MG63 (cell line): ENCODE results near the gene RPLP2. TPM values are rescaled to one million over a fixed set of nuclear protein-coding genes. Genes with fewer than 3 reads are reported as not detected.

Experiments used
- DNase-seq: peaks from one replicate; pipeline ENCODE4 v3.0.0-alpha.2; 2020
- H3K27me3 ChIP-seq: fragments of 250-450 bp; sonication (Bioruptor Pico); 2 replicates; pipeline ENCODE4 v1.5.1; 2020; ENCODE audit warnings: mild to moderate bottlenecking, moderate library complexity
- H3K36me3 ChIP-seq: fragments of 250-450 bp; sonication (Bioruptor Pico); 2 replicates; pipeline ENCODE4 v1.5.1; 2020; ENCODE audit warnings: mild to moderate bottlenecking, moderate library complexity
- H3K4me3 ChIP-seq: fragments of 250-450 bp; sonication (Bioruptor Pico); 2 replicates; pipeline ENCODE4 v1.5.1; 2020; ENCODE audit warnings: mild to moderate bottlenecking, moderate library complexity
- H3K9me3 ChIP-seq: fragments of 250-450 bp; sonication (Bioruptor Pico); 2 replicates; pipeline ENCODE4 v1.5.1; 2020; ENCODE audit warnings: mild to moderate bottlenecking, moderate library complexity
- total RNA-seq: library from RNA; depleted of rRNA; stranded (reverse); fragments of >200 nt; shearing (Covaris generic); gene quantifications from 2 replicates; pipeline ENCODE4 v1.2.3, GENCODE V29; 2014; ENCODE audit warnings: low replicate concordance

Gene RPLP2
- total RNA-seq, 1 experiment from 2014 or later: 770 TPM

GRCh38 chr11:771617-772204 lies 38.1 kb upstream of the RPLP2 start:
- Histone ChIP-seq H3K9me3 (no peaks in the 10 kb centered on the region), H3K4me3 (no peak overlapping the region), H3K36me3 (peaks cover 71% of the 10 kb centered on the region), H3K27me3 (no peaks in the 10 kb centered on the region)
- no peak for DNase-seq

DNA sequence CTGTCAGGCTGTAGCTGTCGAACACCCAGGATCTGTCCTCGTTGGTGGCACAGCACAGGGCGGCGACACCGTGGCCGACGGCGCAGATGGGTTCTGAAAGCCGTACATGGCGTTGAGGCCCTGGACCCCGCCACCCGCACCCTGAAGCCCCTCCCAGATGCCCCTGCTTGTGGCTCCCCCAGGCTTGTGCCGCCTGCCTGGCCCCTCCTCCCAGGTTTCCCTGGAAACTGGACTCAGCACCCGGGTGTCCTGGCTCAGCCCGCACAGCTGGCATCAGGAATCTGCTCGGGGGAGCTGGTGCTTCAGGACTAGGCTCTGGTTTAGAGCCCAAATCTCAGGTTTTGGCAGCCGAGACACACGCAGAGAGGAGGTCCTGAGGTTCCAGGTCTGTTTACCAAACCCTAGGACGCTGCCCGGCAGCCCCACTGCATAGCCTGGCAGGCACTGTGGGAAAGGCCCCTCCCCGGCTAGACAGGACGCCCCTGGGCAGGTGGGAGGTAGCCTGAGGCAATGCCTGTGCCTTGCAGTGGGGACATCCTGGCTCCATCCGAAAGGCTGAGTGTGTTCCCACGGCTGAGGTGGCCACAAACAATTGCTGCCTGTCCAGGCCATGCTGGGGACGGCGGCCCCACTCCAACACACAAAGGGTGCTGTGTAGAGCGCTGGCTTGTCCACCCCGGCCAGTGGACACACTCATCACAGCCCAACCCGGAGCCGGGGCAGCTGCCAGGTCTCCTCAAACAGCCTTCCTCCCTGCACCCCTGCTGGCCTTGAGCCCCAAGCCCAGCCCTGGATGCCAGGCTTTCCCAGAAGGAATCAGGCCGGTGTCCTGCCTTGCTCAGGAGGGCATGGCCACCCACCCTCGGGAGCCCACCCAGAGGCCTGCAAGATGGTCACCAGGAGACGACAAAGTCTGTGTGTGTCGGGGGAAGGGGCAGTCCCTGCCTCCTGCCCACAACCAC lies 37.1 kb upstream of the RPLP2 start:
- H3K27me3 ChIP-seq: no peaks in the 10 kb centered on the region
- no peak for DNase-seq
- H3K4me3 ChIP-seq: no peak overlapping the region
- no peaks in the 10 kb centered on the region for H3K9me3 ChIP-seq
- peaks cover 63% of the 10 kb centered on the region for H3K36me3 ChIP-seq

DNA sequence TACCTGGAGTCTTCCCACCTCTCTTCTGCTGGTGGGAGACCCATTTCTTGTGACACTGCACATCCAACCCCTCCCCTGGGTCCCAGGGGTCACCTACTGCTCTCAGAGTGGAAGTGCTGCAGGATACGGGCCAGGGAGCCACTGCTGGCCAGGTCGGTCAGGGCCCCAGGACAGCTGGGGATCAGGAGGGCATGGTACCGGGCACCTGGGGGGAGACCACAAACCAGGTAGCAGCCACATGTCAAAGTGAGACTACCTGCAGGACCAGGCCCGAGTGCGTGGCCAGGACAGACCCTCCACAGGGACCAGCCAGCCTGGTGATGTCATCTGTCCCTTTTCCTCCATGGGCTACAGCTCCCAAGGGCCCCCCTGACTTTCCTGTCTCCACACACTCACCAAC lies 36.3 kb upstream of the RPLP2 start:
- Histone ChIP-seq H3K9me3 (no peaks in the 10 kb centered on the region), H3K4me3 (no peak overlapping the region), H3K36me3 (peaks cover 65% of the 10 kb centered on the region), H3K27me3 (no peaks in the 10 kb centered on the region)
- no peak for DNase-seq

- no peaks in the 10 kb centered on the region for H3K27me3 ChIP-seq
- H3K9me3 ChIP-seq: no peaks in the 10 kb centered on the region
- DNase-seq: no peak
- H3K36me3 ChIP-seq: peaks cover 64% of the 10 kb centered on the region
- no peak overlapping the region for H3K4me3 ChIP-seq
Observed at GRCh38 chr11:773830-774229, 35.9 kb upstream of the RPLP2 start.

DNA sequence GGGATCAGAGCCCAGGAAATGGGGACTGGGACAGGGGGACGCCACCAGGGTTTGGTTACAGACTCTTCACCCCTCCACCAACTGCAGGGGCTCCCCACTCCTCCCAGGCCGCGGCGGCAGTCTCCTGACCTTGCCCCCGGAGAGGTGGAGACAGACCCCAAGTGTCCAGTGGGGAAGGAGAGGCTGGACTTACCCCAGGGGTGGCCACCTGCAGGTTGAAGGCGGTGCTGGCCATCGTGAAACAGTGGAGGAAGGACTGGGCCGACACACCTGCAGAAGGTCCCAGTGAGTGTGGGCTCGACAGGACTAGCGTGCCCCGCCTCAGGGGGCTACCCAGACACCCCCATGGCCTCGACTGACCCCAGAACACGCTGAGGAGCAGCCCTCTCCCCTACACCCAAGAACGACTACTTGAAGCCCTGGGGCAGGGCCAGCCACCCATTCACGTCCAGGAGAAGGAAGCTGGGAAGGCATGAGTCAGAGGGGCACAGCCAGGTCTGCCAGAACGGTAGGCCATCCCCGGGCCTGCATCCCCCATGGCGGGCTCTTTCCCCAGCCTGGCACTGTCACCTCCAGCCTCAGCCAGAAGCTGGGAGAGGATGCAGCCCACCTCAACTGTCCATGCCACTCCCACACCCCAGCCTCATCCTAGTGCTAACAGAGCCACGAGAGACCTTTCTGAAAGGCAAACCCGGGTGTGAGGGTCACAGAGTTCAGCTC lies 34.7 kb upstream of the RPLP2 start:
- Histone ChIP-seq H3K4me3 (peak overlapping the region; percentile 94), H3K9me3 (no peaks in the 10 kb centered on the region), H3K36me3 (peaks cover 67% of the 10 kb centered on the region), H3K27me3 (no peaks in the 10 kb centered on the region)
- peak; percentile 83 for DNase-seq

DNA sequence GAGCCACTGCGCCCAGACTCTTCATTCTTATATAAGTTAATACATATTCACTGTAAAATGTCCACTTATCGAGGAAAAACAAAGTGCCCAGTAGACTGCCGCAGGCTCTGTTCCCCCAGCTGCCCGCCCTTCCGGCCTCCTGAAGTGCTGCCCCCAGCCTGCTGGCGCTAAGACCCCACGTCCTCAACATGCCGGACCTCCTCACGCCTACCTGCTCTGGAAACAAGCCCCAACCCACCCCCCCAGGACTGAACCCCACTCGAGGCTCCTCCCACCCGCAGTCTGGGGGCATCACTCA lies 33.6 kb upstream of the RPLP2 start:
- Histone ChIP-seq H3K9me3 (no peaks in the 10 kb centered on the region), H3K27me3 (no peaks in the 10 kb centered on the region), H3K4me3 (peak overlapping the region; percentile 94), H3K36me3 (peaks cover 58% of the 10 kb centered on the region)
- DNase-seq: no peak

DNA sequence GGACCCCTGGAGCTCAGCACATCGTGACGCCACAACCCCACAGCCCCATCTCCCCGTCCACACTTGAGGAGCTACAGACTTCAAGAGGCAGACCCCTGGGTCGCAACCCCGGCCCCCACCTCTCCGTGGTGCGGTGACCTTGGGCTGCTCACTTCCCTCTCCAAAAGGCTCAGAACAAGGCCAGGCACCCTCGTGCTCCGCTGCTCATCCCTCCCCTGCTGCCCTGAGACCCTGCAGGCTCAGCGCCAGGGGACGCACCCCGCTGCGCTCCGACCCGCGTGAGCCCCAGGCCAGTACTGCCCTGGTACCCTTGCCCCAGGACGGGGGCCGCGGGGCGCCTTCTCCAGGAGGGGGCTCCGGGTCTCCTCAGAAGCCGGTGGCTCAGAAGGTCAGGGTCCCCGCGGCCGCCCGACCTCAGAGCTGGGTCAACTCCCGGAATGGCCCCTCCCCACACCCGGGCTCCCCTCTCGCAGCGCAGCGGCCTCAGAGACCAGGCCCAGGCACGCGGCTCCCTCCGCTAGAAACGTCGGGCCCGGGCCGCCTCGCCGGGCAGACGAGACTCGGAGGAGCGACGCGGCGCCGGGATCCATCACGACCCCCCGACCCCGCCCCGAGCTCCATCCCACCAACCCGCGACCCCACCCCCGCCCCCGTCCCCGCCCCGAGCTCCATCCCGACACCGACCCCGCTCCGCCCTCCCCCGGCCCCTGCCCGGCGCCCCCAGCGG lies 33.0 kb upstream of the RPLP2 start:
- Histone ChIP-seq H3K4me3 (peak overlapping the region; percentile 94), H3K9me3 (no peaks in the 10 kb centered on the region), H3K27me3 (no peaks in the 10 kb centered on the region), H3K36me3 (peaks cover 53% of the 10 kb centered on the region)
- DNase-seq: peak; percentile 28

GRCh38 chr11:777288-778255 lies 32.2 kb upstream of the RPLP2 start, which contains the start of gene GATD1:
Gene GATD1 (minus strand): TSS chr11:777487. CDS start chr11:777462, 25 bp downstream.
- Histone ChIP-seq H3K36me3 (peaks cover 47% of the 10 kb centered on the region), H3K9me3 (no peaks in the 10 kb centered on the region), H3K27me3 (no peaks in the 10 kb centered on the region), H3K4me3 (peak within 1 kb of the TSS; percentile 94)
- peak; percentile 91 for DNase-seq

DNA sequence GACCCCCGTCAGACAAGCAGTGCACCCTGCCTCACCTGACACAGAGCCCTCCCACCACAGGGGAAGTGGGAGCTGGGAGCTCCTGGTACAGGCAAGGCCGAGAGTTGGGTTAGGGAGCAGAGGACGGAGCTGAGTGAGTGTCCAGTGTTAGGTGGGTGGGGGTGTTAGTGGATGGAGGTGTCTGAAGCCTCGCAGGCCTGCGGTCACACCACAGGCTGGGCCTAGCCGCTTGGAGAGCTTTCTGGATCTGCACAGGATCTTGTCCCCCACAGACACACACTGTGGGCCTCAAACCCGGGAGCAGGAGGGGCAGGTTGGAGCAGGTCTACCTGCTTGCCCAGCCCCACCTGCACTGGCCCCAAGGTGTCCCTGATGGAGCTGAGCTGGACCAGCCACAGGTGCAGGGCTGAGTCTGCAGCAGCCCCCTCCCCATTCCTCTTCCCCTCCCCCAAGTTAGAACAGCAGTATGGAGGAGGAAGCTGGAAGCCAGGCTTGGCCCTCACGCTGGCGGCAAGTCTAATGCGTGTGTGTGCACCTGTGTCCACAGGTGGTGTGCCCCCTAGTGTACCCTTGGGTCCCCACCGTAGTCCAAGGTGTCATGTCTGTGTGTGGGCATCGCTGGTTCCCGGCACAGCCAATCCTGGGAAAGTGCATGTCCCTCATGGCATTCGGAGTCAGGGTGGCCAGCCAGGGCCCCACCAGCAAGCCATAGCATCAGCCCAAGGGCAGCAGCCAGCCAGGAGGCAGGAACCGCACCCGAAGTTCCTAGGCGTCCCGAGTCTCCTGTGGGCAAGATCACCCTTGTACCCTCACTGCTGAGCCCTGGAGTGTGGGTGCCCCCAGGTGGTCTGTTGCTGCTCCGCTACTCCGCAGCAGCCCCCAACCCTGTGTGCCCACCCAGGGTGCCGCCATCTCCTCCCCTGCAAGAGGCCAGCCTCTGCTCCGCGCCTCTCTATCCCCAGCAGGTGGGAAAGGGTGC lies 30.5 kb upstream of the RPLP2 start:
- Histone ChIP-seq H3K27me3 (no peaks in the 10 kb centered on the region), H3K4me3 (no peak overlapping the region), H3K36me3 (peaks cover 30% of the 10 kb centered on the region), H3K9me3 (no peaks in the 10 kb centered on the region)
- no peak for DNase-seq

DNA sequence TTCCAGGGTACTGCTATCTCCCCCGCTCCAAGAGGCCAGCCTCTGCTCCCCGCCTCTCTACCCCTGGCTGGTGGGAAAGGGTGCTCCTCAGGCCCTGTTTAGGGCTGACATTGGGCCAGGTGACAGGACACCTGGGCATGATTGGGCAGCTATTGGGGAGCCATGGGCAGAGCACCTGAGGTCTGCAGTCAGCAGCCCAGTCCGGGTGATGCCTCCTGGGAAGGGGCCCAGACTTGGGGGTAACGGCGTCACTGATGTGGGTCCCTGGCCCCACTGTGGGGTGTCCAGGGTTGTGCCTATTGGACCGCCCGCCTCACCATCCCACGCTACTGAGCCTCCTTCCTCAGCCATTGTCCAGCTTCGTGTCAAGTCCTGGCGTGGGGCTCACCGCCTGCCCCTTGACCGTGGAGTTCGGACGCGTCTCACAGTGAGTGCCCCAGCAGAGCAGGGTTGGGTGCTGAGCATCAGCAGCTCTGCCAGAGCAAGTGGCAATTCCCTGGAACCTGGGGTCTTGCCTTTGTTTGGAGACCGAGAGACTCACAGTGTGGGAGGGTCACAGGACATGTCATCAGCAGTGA lies 29.7 kb upstream of the RPLP2 start:
- H3K4me3 ChIP-seq: no peak overlapping the region
- peaks cover 24% of the 10 kb centered on the region for H3K36me3 ChIP-seq
- no peaks in the 10 kb centered on the region for H3K9me3 ChIP-seq
- DNase-seq: no peak
- no peaks in the 10 kb centered on the region for H3K27me3 ChIP-seq

GRCh38 chr11:782264-783174 lies 27.2 kb upstream of the RPLP2 start:
- no peak overlapping the region for H3K4me3 ChIP-seq
- no peak for DNase-seq
- peaks cover 18% of the 10 kb centered on the region for H3K36me3 ChIP-seq
- no peaks in the 10 kb centered on the region for H3K9me3 ChIP-seq
- no peaks in the 10 kb centered on the region for H3K27me3 ChIP-seq

- Histone ChIP-seq H3K9me3 (no peaks in the 10 kb centered on the region), H3K27me3 (no peaks in the 10 kb centered on the region), H3K4me3 (no peak overlapping the region), H3K36me3 (peaks cover 14% of the 10 kb centered on the region)
- DNase-seq: peak; percentile 95
Observed at GRCh38 chr11:783581-784015, 26.2 kb upstream of the RPLP2 start.

GRCh38 chr11:786235-787083 lies 23.3 kb upstream of the RPLP2 start:
- Histone ChIP-seq H3K4me3 (no peak overlapping the region), H3K9me3 (no peaks in the 10 kb centered on the region), H3K27me3 (no peaks in the 10 kb centered on the region), H3K36me3 (peaks cover 4% of the 10 kb centered on the region; the same call in 1 of the 2 replicates)
- no peak for DNase-seq
